Measurements from ENCODE around the gene ATP13A3. TPM values are rescaled to one million over a fixed set of nuclear protein-coding genes. Genes with fewer than 3 reads are reported as not detected.

ATP13A3 gene
- total RNA-seq, 1 experiment from 2014 or later: 181 TPM

GRCh38 chr3:194466761-194467356 lies 19.9 kb downstream of the ATP13A3 start:
- Mint-ChIP-seq H3K9me3 (ENCODE audit: unreplicated experiment) (no peaks in the 10 kb centered on the region), H3K27ac (ENCODE audit: unreplicated experiment) (no peak overlapping the region), H3K4me3 (ENCODE audit: unreplicated experiment) (no peak overlapping the region), H3K27me3 (ENCODE audit: insufficient read depth, unreplicated experiment) (no peaks in the 10 kb centered on the region), H3K36me3 (ENCODE audit: insufficient read depth, unreplicated experiment) (peaks cover 21% of the 10 kb centered on the region), H3K4me1 (ENCODE audit: low read depth, unreplicated experiment) (no peaks in the 10 kb centered on the region)
- no peak for DNase-seq
- H3K27me3 ChIP-seq (replicated peaks; ENCODE audit: control insufficient read depth, insufficient read depth, low read length): no peaks in the 10 kb centered on the region
- intact Hi-C loops (cut with micrococcal nuclease; ENCODE audit: unreplicated experiment): no loop called here
- TF ChIP-seq CTCF (IDR thresholded peaks at IDR 0.05; ENCODE audit: insufficient read depth in 1 of 2, low read depth in 1 of 2, low read length in 1 of 2, severe bottlenecking in 1 of 2, unreplicated experiment in 1 of 2): no peak
- H3K4me1 ChIP-seq: no peaks in the 10 kb centered on the region
- ChIA-PET CTCF (no interaction called here), POLR2A (no interaction called here)
- no peaks in the 10 kb centered on the region; the same call in 1 of the 2 replicates for H3K36me3 ChIP-seq (ENCODE audit: control insufficient read depth, insufficient read depth, low read length)
- no peak overlapping the region for H3K4me3 ChIP-seq (ENCODE audit: low read depth, low read length)
- BruUV-seq (replicated peaks): no TSS peak
- no peaks in the 10 kb centered on the region for H3K9me3 ChIP-seq

DNA sequence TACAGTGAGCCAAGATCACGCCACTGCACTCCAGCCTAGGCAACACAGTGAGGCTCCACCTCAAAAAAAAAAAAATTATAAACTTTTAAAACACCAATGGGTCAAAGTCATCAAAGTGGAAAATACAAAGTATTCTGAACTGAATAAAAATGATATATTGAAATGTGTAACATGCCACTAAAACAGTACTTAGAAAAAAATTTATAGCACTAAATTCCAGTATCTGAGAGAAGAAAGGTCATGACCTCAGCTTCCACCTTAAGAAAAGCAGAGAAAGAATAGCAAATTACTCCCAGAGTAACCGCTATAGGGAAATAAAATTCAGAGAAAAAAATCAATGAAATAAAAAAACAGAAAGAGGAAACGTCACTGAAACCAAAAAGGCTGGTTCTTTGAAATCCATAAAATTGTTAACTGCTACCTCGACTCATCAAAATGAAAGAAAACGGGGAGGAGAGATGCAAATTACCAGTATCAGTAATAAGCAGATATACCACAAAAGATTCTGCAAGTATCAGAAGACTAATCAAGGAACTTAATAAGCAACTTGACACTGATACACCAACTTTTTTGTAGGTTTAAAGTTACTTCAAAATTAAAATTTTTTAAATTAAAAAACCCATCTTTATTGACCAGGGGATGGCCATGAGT lies 20.8 kb downstream of the ATP13A3 start:
- no peaks in the 10 kb centered on the region for H3K4me1 ChIP-seq
- H3K27me3 ChIP-seq (replicated peaks; ENCODE audit: control insufficient read depth, insufficient read depth, low read length): no peaks in the 10 kb centered on the region
- ChIA-PET POLR2A (no interaction called here), CTCF (interaction anchor here (0.7 kb wide), 1 partner anchor 107 kb away, joined by 4 read pairs; no protein-coding TSS in a partner anchor)
- Mint-ChIP-seq H3K27me3 (ENCODE audit: insufficient read depth, unreplicated experiment) (no peaks in the 10 kb centered on the region), H3K36me3 (ENCODE audit: insufficient read depth, unreplicated experiment) (peaks cover 23% of the 10 kb centered on the region), H3K4me1 (ENCODE audit: low read depth, unreplicated experiment) (no peaks in the 10 kb centered on the region), H3K27ac (ENCODE audit: unreplicated experiment) (no peak overlapping the region), H3K4me3 (ENCODE audit: unreplicated experiment) (no peak overlapping the region), H3K9me3 (ENCODE audit: unreplicated experiment) (no peaks in the 10 kb centered on the region)
- no TSS peak for BruUV-seq (replicated peaks)
- no peak for DNase-seq
- TF ChIP-seq CTCF (IDR thresholded peaks at IDR 0.05; ENCODE audit: insufficient read depth in 1 of 2, low read depth in 1 of 2, low read length in 1 of 2, severe bottlenecking in 1 of 2, unreplicated experiment in 1 of 2): no peak
- intact Hi-C loops (cut with micrococcal nuclease; ENCODE audit: unreplicated experiment): no loop called here
- no peak overlapping the region for H3K4me3 ChIP-seq (ENCODE audit: low read depth, low read length)
- no peaks in the 10 kb centered on the region for H3K36me3 ChIP-seq (ENCODE audit: control insufficient read depth, insufficient read depth, low read length)
- no peaks in the 10 kb centered on the region for H3K9me3 ChIP-seq

- no peaks in the 10 kb centered on the region for H3K27me3 Mint-ChIP-seq (ENCODE audit: insufficient read depth, unreplicated experiment)
- ChIA-PET CTCF (interaction anchor here (0.7 kb wide), 1 partner anchor 108 kb away, joined by 4 read pairs; no protein-coding TSS in a partner anchor), POLR2A (no interaction called here)
- BruUV-seq (replicated peaks): no TSS peak
- no peaks in the 10 kb centered on the region for H3K9me3 ChIP-seq
- no peak overlapping the region for H3K4me3 Mint-ChIP-seq (ENCODE audit: unreplicated experiment)
- H3K9me3 Mint-ChIP-seq (ENCODE audit: unreplicated experiment): no peaks in the 10 kb centered on the region
- H3K36me3 ChIP-seq (ENCODE audit: control insufficient read depth, insufficient read depth, low read length): no peaks in the 10 kb centered on the region
- DNase-seq: no peak
- no peak overlapping the region for H3K4me3 ChIP-seq (ENCODE audit: low read depth, low read length)
- no peak overlapping the region for H3K27ac Mint-ChIP-seq (ENCODE audit: unreplicated experiment)
- H3K36me3 Mint-ChIP-seq (ENCODE audit: insufficient read depth, unreplicated experiment): peaks cover 28% of the 10 kb centered on the region
- H3K27me3 ChIP-seq (replicated peaks; ENCODE audit: control insufficient read depth, insufficient read depth, low read length): no peaks in the 10 kb centered on the region
- H3K4me1 Mint-ChIP-seq (ENCODE audit: low read depth, unreplicated experiment): no peaks in the 10 kb centered on the region
- intact Hi-C loops (cut with micrococcal nuclease; ENCODE audit: unreplicated experiment): no loop called here
- H3K4me1 ChIP-seq: no peaks in the 10 kb centered on the region
- no peak for TF ChIP-seq CTCF (IDR thresholded peaks at IDR 0.05; ENCODE audit: insufficient read depth in 1 of 2, low read depth in 1 of 2, low read length in 1 of 2, severe bottlenecking in 1 of 2, unreplicated experiment in 1 of 2)
Measured at GRCh38 chr3:194465246-194465645, 21.6 kb downstream of the ATP13A3 start.
